D721Med (cell line): ENCODE data around the gene GRID2.

Experiments
- DNase-seq: peaks from one replicate; pipeline ENCODE4 v3.0.0; 2011; ENCODE audit warnings: low spot score; ENCODE audit not compliant: insufficient read length
- FAIRE-seq: peaks from 2 replicates; lab custom pipeline; 2011; peaks lifted over from hg19 to GRCh38; lab: Jason Lieb, UNC
- CTCF ChIP-seq: IDR thresholded peaks from 2 replicates; pipeline ENCODE4 v1.5.1; 2012; ENCODE audit warnings: mild to moderate bottlenecking, control low read depth; ENCODE audit not compliant: insufficient read depth; ENCODE audit errors: missing control alignments

The GRID2 gene

GRCh38 chr4:93063325-93063724 is 759.6 kb downstream of the GRID2 start:
- no peak for DNase-seq
- no peak for FAIRE-seq
- no peak for TF ChIP-seq CTCF

DNA sequence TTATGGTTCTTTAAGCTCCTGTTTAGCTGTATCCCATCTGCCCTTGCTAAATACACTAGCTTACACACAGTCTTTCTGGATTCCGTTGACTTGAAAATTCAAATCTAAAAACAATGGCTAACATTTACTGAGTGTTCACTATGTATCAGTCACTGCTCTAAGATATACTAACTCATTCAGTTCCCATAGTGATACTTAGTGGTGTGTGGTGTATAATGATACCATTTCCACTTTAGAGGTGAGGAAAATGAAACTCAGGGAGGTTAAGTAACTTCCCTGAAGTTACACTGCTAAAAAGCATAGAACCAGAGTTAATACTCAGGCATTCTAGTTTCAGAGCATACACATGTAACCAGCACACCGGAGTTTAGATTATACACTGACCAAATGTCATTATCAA is 762.0 kb downstream of the GRID2 start:
- DNase-seq (no peak), FAIRE-seq (no peak)

GRCh38 chr4:93066749-93067148 is 763.0 kb downstream of the GRID2 start:
- TF ChIP-seq CTCF = no peak
- FAIRE-seq = no peak
- no peak for DNase-seq

More for the DNA sequence above, 762.0 kb downstream of the GRID2 start:
- TF ChIP-seq CTCF = no peak

DNA sequence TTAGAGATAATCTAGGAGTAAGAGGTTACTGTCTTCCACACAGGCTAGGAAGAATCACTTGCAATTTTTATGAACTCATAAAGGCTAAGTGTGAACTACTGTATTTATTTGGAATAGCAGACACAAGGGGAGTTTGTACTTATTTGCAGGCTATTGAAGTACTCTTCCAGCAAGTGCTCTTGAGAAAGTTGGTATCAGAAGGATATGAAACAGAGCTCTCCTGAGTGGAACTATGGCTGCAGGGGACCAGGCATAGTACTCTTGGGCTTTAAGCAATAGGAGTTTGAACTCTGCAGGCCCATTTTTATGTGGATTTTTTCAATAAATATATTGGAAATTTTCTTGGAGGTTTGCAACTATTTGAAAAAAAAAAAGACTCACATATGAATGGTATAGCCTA is 768.5 kb downstream of the GRID2 start:
- no peak for DNase-seq
- no peak for FAIRE-seq
- TF ChIP-seq CTCF = no peak

DNA sequence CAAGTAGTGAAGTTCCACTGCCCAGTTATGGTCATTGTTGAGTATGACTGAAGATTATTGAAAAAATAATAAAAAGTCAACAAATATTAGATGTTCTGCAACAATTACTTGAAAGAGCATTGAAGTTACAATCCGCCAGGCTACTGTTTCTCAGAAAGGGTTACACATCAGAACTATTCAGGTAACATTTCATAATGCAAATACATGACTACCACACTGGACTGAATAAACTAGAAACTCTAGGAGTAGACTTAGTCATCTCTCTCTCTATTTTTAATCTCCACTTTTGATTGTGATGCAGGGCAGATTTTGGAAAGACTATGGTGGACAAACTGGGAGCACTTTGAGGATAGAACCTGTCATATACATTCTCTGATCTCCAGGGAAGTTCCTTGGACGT is 776.5 kb downstream of the GRID2 start:
- FAIRE-seq = no peak
- TF ChIP-seq CTCF = no peak

GRCh38 chr4:93084599-93085305 is 781.0 kb downstream of the GRID2 start:
- FAIRE-seq (no peak), DNase-seq (no peak)
- TF ChIP-seq CTCF = no peak

More for the DNA sequence above, 776.5 kb downstream of the GRID2 start:
- no peak for DNase-seq

- FAIRE-seq (no peak), DNase-seq (no peak)
- TF ChIP-seq CTCF = no peak
These were observed 782.6 kb downstream of the GRID2 start for GRCh38 chr4:93086356-93086755.
